H9 (cell line): ENCODE measurements around the gene CREB5. TPM values are rescaled to one million over a fixed set of nuclear protein-coding genes. Genes with fewer than 3 reads are reported as not detected.

Experiments
- DNase-seq: peaks from one replicate; pipeline ENCODE4 v3.0.0-alpha.2; 2017
- H2AFZ ChIP-seq: one replicate; pipeline ENCODE4 v1.6.1; 2013; ENCODE audit warnings: mild to moderate bottlenecking, low read length, control low read depth, moderate library complexity
- H2AK5ac ChIP-seq: 2 replicates; pipeline ENCODE4 v1.6.1; 2013; ENCODE audit warnings: low read length, control low read depth, mixed read lengths; ENCODE audit not compliant: insufficient read length
- H2BK120ac ChIP-seq: one replicate; pipeline ENCODE4 v1.6.1; 2013; ENCODE audit warnings: low read depth, mild to moderate bottlenecking, low read length, control low read depth, inconsistent platforms; ENCODE audit not compliant: poor library complexity, severe bottlenecking
- H2BK12ac ChIP-seq: 2 replicates; pipeline ENCODE4 v1.6.1; 2013; ENCODE audit warnings: low read length, control low read depth, mixed read lengths, low read depth; ENCODE audit not compliant: insufficient read length
- H2BK15ac ChIP-seq: 2 replicates; pipeline ENCODE4 v1.6.1; 2013; ENCODE audit warnings: low read depth, low read length, control low read depth
- H2BK20ac ChIP-seq: one replicate; pipeline ENCODE4 v1.6.1; 2013; ENCODE audit warnings: low read depth, mild to moderate bottlenecking, low read length, control low read depth, inconsistent platforms; ENCODE audit not compliant: poor library complexity, severe bottlenecking
- H2BK5ac ChIP-seq: 2 replicates; pipeline ENCODE4 v1.6.1; 2013; ENCODE audit warnings: low read length, control low read depth, mixed read lengths; ENCODE audit not compliant: insufficient read length
- H3K14ac ChIP-seq: 2 replicates; pipeline ENCODE4 v1.6.1; 2013; ENCODE audit warnings: low read length, control low read depth; ENCODE audit not compliant: insufficient read depth
- H3K18ac ChIP-seq: 2 replicates; pipeline ENCODE4 v1.6.1; 2013; ENCODE audit warnings: low read depth, mild to moderate bottlenecking, mixed read lengths, low read length, control low read depth; ENCODE audit not compliant: insufficient read length
- H3K23ac ChIP-seq: 2 replicates; pipeline ENCODE4 v1.6.1; 2013; ENCODE audit warnings: low read length, control low read depth, mixed read lengths, low read depth; ENCODE audit not compliant: insufficient read length
- H3K23me2 ChIP-seq: 2 replicates; pipeline ENCODE4 v1.6.1; 2013; ENCODE audit warnings: low read depth, mild to moderate bottlenecking, mixed read lengths, low read length, control low read depth; ENCODE audit not compliant: insufficient read length, poor library complexity, severe bottlenecking
- H3K27ac ChIP-seq: 2 replicates; pipeline ENCODE4 v1.5.1; 2013; ENCODE audit warnings: low read length, control low read depth, mixed read lengths, low read depth; ENCODE audit not compliant: insufficient read length
- H3K27me3 ChIP-seq: 2 replicates; pipeline ENCODE4 v1.6.1; 2013; ENCODE audit warnings: low read length, control low read depth, inconsistent platforms; ENCODE audit not compliant: insufficient read depth
- H3K4ac ChIP-seq: 2 replicates; pipeline ENCODE4 v1.6.1; 2013; ENCODE audit warnings: low read depth, mild to moderate bottlenecking, control low read depth, inconsistent platforms, low read length, moderate library complexity
- H3K4me1 ChIP-seq: 2 replicates; pipeline ENCODE4 v1.6.1; 2013; ENCODE audit warnings: low read length, control low read depth, inconsistent platforms; ENCODE audit not compliant: insufficient read depth
- H3K4me2 ChIP-seq: 2 replicates; pipeline ENCODE4 v1.6.1; 2013; ENCODE audit warnings: low read length, control low read depth, mixed read lengths; ENCODE audit not compliant: insufficient read length, insufficient read depth
- H3K56ac ChIP-seq: 2 replicates; pipeline ENCODE4 v1.6.1; 2013; ENCODE audit warnings: low read depth, mild to moderate bottlenecking, mixed read lengths, low read length, control low read depth; ENCODE audit not compliant: insufficient read length
- H3K79me1 ChIP-seq: 2 replicates; pipeline ENCODE4 v1.6.1; 2013; ENCODE audit warnings: low read depth, mild to moderate bottlenecking, moderate library complexity, low read length, control low read depth, inconsistent platforms; ENCODE audit not compliant: insufficient read depth, poor library complexity, severe bottlenecking
- H3K79me2 ChIP-seq: 2 replicates; pipeline ENCODE4 v1.6.1; 2013; ENCODE audit warnings: low read length, control low read depth, inconsistent platforms; ENCODE audit not compliant: insufficient read depth
- H3K9ac ChIP-seq: 2 replicates; pipeline ENCODE4 v1.6.1; 2013; ENCODE audit warnings: low read length, control low read depth, mixed read lengths; ENCODE audit not compliant: insufficient read length; ENCODE audit errors: extremely low read depth
- H3K9me3 ChIP-seq: one replicate; pipeline ENCODE4 v1.6.1; 2013; ENCODE audit warnings: low read depth, low read length, inconsistent platforms; ENCODE audit not compliant: control insufficient read depth
- H3T11ph ChIP-seq: one replicate; pipeline ENCODE4 v1.6.1; 2013; ENCODE audit warnings: mild to moderate bottlenecking, low read length, control low read depth, inconsistent platforms
- H4K20me1 ChIP-seq: one replicate; pipeline ENCODE4 v1.6.1; 2013; ENCODE audit not compliant: control insufficient read depth, insufficient read length, insufficient read depth
- H4K5ac ChIP-seq: 2 replicates; pipeline ENCODE4 v1.6.1; 2013; ENCODE audit warnings: low read depth, mild to moderate bottlenecking, mixed read lengths, low read length, control low read depth; ENCODE audit not compliant: insufficient read length
- H4K8ac ChIP-seq: replicated peaks from 2 replicates; pipeline ENCODE4 v1.6.1; 2013; ENCODE audit warnings: low read length, control low read depth, mixed read lengths, low read depth; ENCODE audit not compliant: insufficient read length
- H4K91ac ChIP-seq: 2 replicates; pipeline ENCODE4 v1.6.1; 2013; ENCODE audit warnings: low read depth, mild to moderate bottlenecking, moderate library complexity, mixed read lengths, low read length, control low read depth; ENCODE audit not compliant: insufficient read length
- H3K27ac Mint-ChIP-seq, 3 experiments: 2 replicates in 2 of 3; 3 replicates in 1 of 3; pipeline ENCODE4 v1.8.0; 2020 to 2021; ENCODE audit warnings: mixed read lengths in 3 of 3, mild to moderate bottlenecking in 1 of 3, moderate library complexity in 1 of 3
- H3K27me3 Mint-ChIP-seq: 2 replicates; pipeline ENCODE4 v1.8.0; 2021; ENCODE audit warnings: low read depth, mild to moderate bottlenecking, moderate library complexity, mixed read lengths
- H3K36me3 Mint-ChIP-seq, 3 experiments: 2 replicates in 2 of 3; 3 replicates in 1 of 3; pipeline ENCODE4 v1.8.0; 2020 to 2021; ENCODE audit warnings: low read depth in 3 of 3, mixed read lengths in 3 of 3; ENCODE audit not compliant: insufficient read depth in 1 of 3
- H3K4me1 Mint-ChIP-seq, 2 experiments: 2 replicates each; pipeline ENCODE4 v1.8.0; 2020; ENCODE audit warnings: mixed read lengths in 2 of 2
- H3K4me3 Mint-ChIP-seq, 2 experiments: 2 replicates in 1 of 2; 3 replicates in 1 of 2; pipeline ENCODE4 v1.8.0; 2020 to 2021; ENCODE audit warnings: mild to moderate bottlenecking in 2 of 2, mixed read lengths in 2 of 2, moderate library complexity in 1 of 2
- H3K9me3 Mint-ChIP-seq, 2 experiments: 2 replicates in 1 of 2; 3 replicates in 1 of 2; pipeline ENCODE4 v1.8.0; 2020; ENCODE audit warnings: mild to moderate bottlenecking in 2 of 2, mixed read lengths in 2 of 2, moderate library complexity in 1 of 2
- WGBS: extraction: QIAGEN DNeasy Blood & Tissue Kit; methylation state at CpG from one replicate; pipeline ENCODE4 v1.1.7; 2013; ENCODE audit warnings: missing lambda C conversion rate, low lambda C conversion rate, mixed read lengths; ENCODE audit not compliant: insufficient read length; ENCODE audit errors: extremely low coverage; 5-methylcytosine and 5-hydroxymethylcytosine counted together
- total RNA-seq: library from RNA; stranded (reverse); gene quantifications from 2 replicates; pipeline ENCODE4 v1.2.1, GENCODE V29; 2021
- TF ChIP-seq, protein P1 (sequence below): fragments of 200-600 bp; sonication (generic); conservative IDR thresholded peaks from 3 replicates; pipeline ENCODE4 v1.8.0; 2021; ENCODE audit warnings: antibody characterized with exemption, mild to moderate bottlenecking

Gene CREB5
- total RNA-seq, 1 experiment from 2014 or later = 4.0 TPM

DNA sequence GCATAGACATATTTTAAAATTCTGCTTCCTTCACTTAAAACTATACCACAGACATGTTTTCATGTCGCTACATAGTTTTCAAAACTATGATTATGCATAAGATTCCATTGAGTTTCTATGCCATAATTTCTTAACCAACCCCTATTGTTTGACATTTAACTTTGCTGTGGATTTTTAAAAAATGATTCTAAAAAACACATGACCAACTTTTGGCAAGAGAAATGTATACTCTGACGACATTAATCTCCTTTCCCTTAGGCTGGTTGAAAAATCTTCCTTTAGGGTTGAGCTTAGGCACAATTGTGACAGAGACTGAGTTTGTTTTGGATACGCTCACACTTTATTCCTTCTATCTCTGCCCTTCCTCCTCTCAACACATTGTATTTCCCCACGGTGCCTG is 14.9 kb downstream of the CREB5 start:
- Histone ChIP-seq H3K9me3 (no peaks in the 10 kb centered on the region), H2AFZ (no peak overlapping the region), H4K5ac (no peak overlapping the region), H3K4me2 (no peak overlapping the region), H2BK20ac (no peak overlapping the region), H3K27ac (no peak overlapping the region), H3K9ac (no peak overlapping the region), H3K18ac (no peak overlapping the region), H3K56ac (no peak overlapping the region), H4K8ac (no peak overlapping the region), H2BK120ac (no peak overlapping the region), H2BK12ac (no peak overlapping the region), H3T11ph (no peak overlapping the region), H3K79me1 (no peaks in the 10 kb centered on the region), H3K23ac (no peak overlapping the region), H2BK5ac (no peak overlapping the region), H2AK5ac (no peak overlapping the region), H2BK15ac (no peak overlapping the region), H3K27me3 (no peaks in the 10 kb centered on the region), H3K4me1 (peaks cover 5% of the 10 kb centered on the region; the same call in 1 of the 2 replicates), H4K20me1 (peaks cover 3% of the 10 kb centered on the region), H3K79me2 (no peaks in the 10 kb centered on the region), H3K14ac (no peak overlapping the region), H3K23me2 (no peaks in the 10 kb centered on the region), H4K91ac (no peak overlapping the region), H3K4ac (no peak overlapping the region)
- Mint-ChIP-seq H3K27me3 (peaks cover 2% of the 10 kb centered on the region; the same call in 1 of the 2 replicates), H3K4me1 (peaks cover 15 to 20% of the 10 kb centered on the region in 2 experiments), H3K9me3 (no peaks in the 10 kb centered on the region), H3K4me3 (no peak overlapping the region), H3K36me3 (no peaks in the 10 kb centered on the region), H3K27ac (no peak overlapping the region)
- WGBS = no CpG with 5 or more reads among the region's 4 CpGs
- TF ChIP-seq, protein P1, sequence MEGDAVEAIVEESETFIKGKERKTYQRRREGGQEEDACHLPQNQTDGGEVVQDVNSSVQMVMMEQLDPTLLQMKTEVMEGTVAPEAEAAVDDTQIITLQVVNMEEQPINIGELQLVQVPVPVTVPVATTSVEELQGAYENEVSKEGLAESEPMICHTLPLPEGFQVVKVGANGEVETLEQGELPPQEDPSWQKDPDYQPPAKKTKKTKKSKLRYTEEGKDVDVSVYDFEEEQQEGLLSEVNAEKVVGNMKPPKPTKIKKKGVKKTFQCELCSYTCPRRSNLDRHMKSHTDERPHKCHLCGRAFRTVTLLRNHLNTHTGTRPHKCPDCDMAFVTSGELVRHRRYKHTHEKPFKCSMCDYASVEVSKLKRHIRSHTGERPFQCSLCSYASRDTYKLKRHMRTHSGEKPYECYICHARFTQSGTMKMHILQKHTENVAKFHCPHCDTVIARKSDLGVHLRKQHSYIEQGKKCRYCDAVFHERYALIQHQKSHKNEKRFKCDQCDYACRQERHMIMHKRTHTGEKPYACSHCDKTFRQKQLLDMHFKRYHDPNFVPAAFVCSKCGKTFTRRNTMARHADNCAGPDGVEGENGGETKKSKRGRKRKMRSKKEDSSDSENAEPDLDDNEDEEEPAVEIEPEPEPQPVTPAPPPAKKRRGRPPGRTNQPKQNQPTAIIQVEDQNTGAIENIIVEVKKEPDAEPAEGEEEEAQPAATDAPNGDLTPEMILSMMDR = no peak
- no peak for DNase-seq
